A673 (cell line): Measurements from ENCODE around the gene FARP1. TPM values are rescaled to one million over a fixed set of nuclear protein-coding genes. Genes with fewer than 3 reads are reported as not detected.
A peak's percentile ranks its signal among the peaks of the same experiment; 100 is the strongest.

Source experiments
- BruUV-seq: library from RNA; stranded (reverse); fragments of 400-500 nt; replicated peaks from 2 replicates; lab custom pipeline; 2021; lab: Mats Ljungman, UMichigan
- CTCF ChIA-PET: fragments of 300-600 bp; sonication (Branson Sonifier 250); formaldehyde crosslinking; loops from one replicate; lab custom pipeline; 2022; ENCODE audit warnings: antibody characterized with exemption; lab: Charles Lee
- POLR2A ChIA-PET: fragments of 300-600 bp; sonication (Branson Sonifier 250); formaldehyde crosslinking; loops from one replicate; lab custom pipeline; 2022; ENCODE audit warnings: antibody characterized with exemption; ENCODE audit not compliant: low non-redundant PET; lab: Charles Lee
- DNase-seq: peaks from one replicate; pipeline ENCODE4 v3.0.0-alpha.2; 2015; ENCODE audit warnings: low spot score
- H3K27ac ChIP-seq: fragments of 200-600 bp; sonication (generic); 2 replicates; pipeline ENCODE4 v1.5.1; 2016; ENCODE audit warnings: mixed run types, low read depth, mild to moderate bottlenecking, mixed read lengths, antibody characterized with exemption, low read length; ENCODE audit not compliant: poor library complexity, severe bottlenecking
- H3K27me3 ChIP-seq: fragments of 200-600 bp; sonication (generic); replicated peaks from 2 replicates; pipeline ENCODE4 v1.6.1; 2017; ENCODE audit warnings: mixed run types, low read depth, mild to moderate bottlenecking, mixed read lengths, antibody characterized with exemption, low read length; ENCODE audit not compliant: insufficient read depth, poor library complexity
- H3K36me3 ChIP-seq: fragments of 200-600 bp; sonication (generic); 2 replicates; pipeline ENCODE4 v1.6.1; 2016; ENCODE audit warnings: mixed run types, mild to moderate bottlenecking, mixed read lengths, antibody characterized with exemption, low read length; ENCODE audit not compliant: insufficient read depth, poor library complexity, severe bottlenecking
- H3K4me1 ChIP-seq: fragments of 200-600 bp; sonication (generic); 2 replicates; pipeline ENCODE4 v1.6.1; 2017; ENCODE audit warnings: mixed run types, mild to moderate bottlenecking, mixed read lengths, antibody characterized with exemption, low read length; ENCODE audit not compliant: insufficient read depth, poor library complexity, severe bottlenecking
- H3K4me3 ChIP-seq: fragments of 200-600 bp; sonication (generic); 2 replicates; pipeline ENCODE4 v1.5.1; 2016; ENCODE audit warnings: low read depth, mixed run types, mild to moderate bottlenecking, mixed read lengths, low read length; ENCODE audit not compliant: poor library complexity, severe bottlenecking
- H3K9me3 ChIP-seq: fragments of 200-600 bp; sonication (generic); 2 replicates; pipeline ENCODE4 v1.6.1; 2016; ENCODE audit warnings: mixed run types, low read depth, mild to moderate bottlenecking, mixed read lengths, antibody characterized with exemption, low read length; ENCODE audit not compliant: poor library complexity, severe bottlenecking
- CTCF ChIP-seq: fragments of 300-800, 200-600 bp; sonication (generic); conservative IDR thresholded peaks from 2 replicates; pipeline ENCODE4 v1.5.1; 2017; ENCODE audit warnings: low read depth, mild to moderate bottlenecking, antibody characterized with exemption, low read length, moderate library complexity, mixed read lengths
- EZH2 ChIP-seq: fragments of 200-600 bp; sonication (generic); IDR thresholded peaks from 2 replicates; pipeline ENCODE4 v1.6.1; 2017; ENCODE audit warnings: borderline replicate concordance, low read depth, mild to moderate bottlenecking, mixed read lengths, antibody characterized with exemption, low read length; ENCODE audit not compliant: poor library complexity, severe bottlenecking
- intact Hi-C: fragments of 100-400 bp; cut with micrococcal nuclease; formaldehyde crosslinking; loops from one replicate; pipeline ENCODE4 v1.10.0; 2022; ENCODE audit not compliant: unreplicated experiment
- total RNA-seq: library from RNA; stranded (reverse); gene quantifications from 2 replicates; pipeline ENCODE4 v1.2.3, GENCODE V29; 2021

The FARP1 gene
- total RNA-seq, 1 experiment from 2014 or later, result 177 TPM

- Histone ChIP-seq H3K4me3 (no peak overlapping the region), H3K27ac (no peak overlapping the region), H3K4me1 (peaks cover 27% of the 10 kb centered on the region), H3K36me3 (no peaks in the 10 kb centered on the region), H3K27me3 (no peaks in the 10 kb centered on the region), H3K9me3 (no peaks in the 10 kb centered on the region)
- CTCF ChIA-PET, result no interaction called here
- POLR2A ChIA-PET, result interaction anchor here (0.6 kb wide), 1 partner anchor 809 kb away, joined by 3 read pairs; no protein-coding TSS in a partner anchor
- intact Hi-C loops, result no loop called here
- no peak for TF ChIP-seq EZH2
- no peak for TF ChIP-seq CTCF
- BruUV-seq, result no TSS peak
- no peak for DNase-seq
Measured at GRCh38 chr13:98490866-98491265, 348.0 kb downstream of the FARP1 start.

GRCh38 chr13:98492335-98493041 is 349.6 kb downstream of the FARP1 start:
- peaks cover 37% of the 10 kb centered on the region for H3K4me1 ChIP-seq
- intact Hi-C loops, result no loop called here
- POLR2A ChIA-PET, result no interaction called here
- TF ChIP-seq CTCF (no peak), EZH2 (no peak)
- no peaks in the 10 kb centered on the region for H3K36me3 ChIP-seq
- CTCF ChIA-PET, result no interaction called here
- no peaks in the 10 kb centered on the region for H3K27me3 ChIP-seq
- no peak overlapping the region for H3K4me3 ChIP-seq
- H3K9me3 ChIP-seq, result no peaks in the 10 kb centered on the region
- BruUV-seq, result no TSS peak
- peak overlapping the region; percentile 11 for H3K27ac ChIP-seq
- DNase-seq, result no peak

- ChIA-PET POLR2A (no interaction called here), CTCF (no interaction called here)
- no peaks in the 10 kb centered on the region for H3K27me3 ChIP-seq
- BruUV-seq, result no TSS peak
- TF ChIP-seq CTCF, result no peak
- no peak for TF ChIP-seq EZH2
- no peaks in the 10 kb centered on the region for H3K9me3 ChIP-seq
- no peaks in the 10 kb centered on the region for H3K36me3 ChIP-seq
- intact Hi-C loops, result no loop called here
- peak overlapping the region; percentile 11 for H3K27ac ChIP-seq
- no peak overlapping the region for H3K4me3 ChIP-seq
- peaks cover 34% of the 10 kb centered on the region for H3K4me1 ChIP-seq
- DNase-seq, result no peak
Measured at GRCh38 chr13:98493042-98493712, 350.3 kb downstream of the FARP1 start.
